Activated B cell treated with CpG ODN at 0.5 μM for 24 hours (primary cell): ENCODE data around the gene RORC. TPM values are rescaled to one million over a fixed set of nuclear protein-coding genes. Genes with fewer than 3 reads are reported as not detected.

Experiments
- ATAC-seq: fragments of 200-7000 bp; cut with Tn5 transposase; one replicate; pipeline ENCODE4 v1.10.0; 2021; ENCODE audit warnings: low read depth, mild to moderate bottlenecking, moderate library complexity
- CTCF ChIA-PET: fragments of 350-600 bp; sonication (Branson Sonifier 250); formaldehyde crosslinking; loops from one replicate; lab custom pipeline; 2021; ENCODE audit warnings: antibody characterized with exemption; lab: Charles Lee
- POLR2A ChIA-PET: fragments of 350-600 bp; sonication (Branson Sonifier 250); formaldehyde crosslinking; loops from one replicate; lab custom pipeline; 2021; ENCODE audit warnings: antibody characterized with exemption; lab: Charles Lee
- DNase-seq: peaks from one replicate; pipeline ENCODE4 v3.0.0; 2022
- H3K27ac Mint-ChIP-seq: one replicate; pipeline ENCODE4 v1.8.0; 2020; ENCODE audit warnings: mixed read lengths
- H3K27me3 Mint-ChIP-seq: one replicate; pipeline ENCODE4 v1.8.0; 2021; ENCODE audit warnings: mixed read lengths
- H3K36me3 Mint-ChIP-seq: one replicate; pipeline ENCODE4 v1.8.0; 2021; ENCODE audit warnings: low read depth, mixed read lengths
- H3K4me1 Mint-ChIP-seq: one replicate; pipeline ENCODE4 v1.8.0; 2021; ENCODE audit warnings: mixed read lengths
- H3K4me3 Mint-ChIP-seq: one replicate; pipeline ENCODE4 v1.8.0; 2020; ENCODE audit warnings: mild to moderate bottlenecking, mixed read lengths
- H3K9me3 Mint-ChIP-seq: one replicate; pipeline ENCODE4 v1.8.0; 2020; ENCODE audit warnings: mixed read lengths
- CTCF ChIP-seq: fragments of 200-600 bp; IDR thresholded peaks from one replicate; pipeline ENCODE4 v1.8.0; 2022; ENCODE audit warnings: antibody characterized with exemption, mild to moderate bottlenecking
- intact Hi-C: fragments of 100-400 bp; cut with micrococcal nuclease; formaldehyde crosslinking; loops from one replicate; pipeline ENCODE4 v1.15.1; 2024
- total RNA-seq: library from RNA; stranded (reverse); gene quantifications from 2 replicates; pipeline ENCODE4 v1.2.3, GENCODE V29; 2022

The RORC gene
- total RNA-seq, 1 donor from 2014 or later = 0.09 TPM

GRCh38 chr1:151817353-151817730, 14.3 kb downstream of the RORC start:
- ATAC-seq (no peak), DNase-seq (no peak)
- Mint-ChIP-seq H3K36me3 (no peaks in the 10 kb centered on the region), H3K27me3 (peaks cover 15% of the 10 kb centered on the region), H3K4me3 (no peak overlapping the region), H3K4me1 (peaks cover 4% of the 10 kb centered on the region), H3K9me3 (no peaks in the 10 kb centered on the region), H3K27ac (no peak overlapping the region)
- TF ChIP-seq CTCF = no peak
- CTCF ChIA-PET = interaction anchor here (0.6 kb wide), 1 partner anchor 907 kb away, joined by 5 read pairs; no protein-coding TSS in a partner anchor
- POLR2A ChIA-PET = no interaction called here
- intact Hi-C loops = no loop called here

GRCh38 chr1:151816548-151817352, 14.9 kb downstream of the RORC start:
- H3K27ac Mint-ChIP-seq = no peak overlapping the region
- peaks cover 15% of the 10 kb centered on the region for H3K27me3 Mint-ChIP-seq
- no peak overlapping the region for H3K4me3 Mint-ChIP-seq
- ChIA-PET POLR2A (no interaction called here), CTCF (no interaction called here)
- ATAC-seq = no peak
- H3K36me3 Mint-ChIP-seq = no peaks in the 10 kb centered on the region
- no peaks in the 10 kb centered on the region for H3K9me3 Mint-ChIP-seq
- intact Hi-C loops = no loop called here
- TF ChIP-seq CTCF = no peak
- DNase-seq = no peak
- peaks cover 4% of the 10 kb centered on the region for H3K4me1 Mint-ChIP-seq

DNA sequence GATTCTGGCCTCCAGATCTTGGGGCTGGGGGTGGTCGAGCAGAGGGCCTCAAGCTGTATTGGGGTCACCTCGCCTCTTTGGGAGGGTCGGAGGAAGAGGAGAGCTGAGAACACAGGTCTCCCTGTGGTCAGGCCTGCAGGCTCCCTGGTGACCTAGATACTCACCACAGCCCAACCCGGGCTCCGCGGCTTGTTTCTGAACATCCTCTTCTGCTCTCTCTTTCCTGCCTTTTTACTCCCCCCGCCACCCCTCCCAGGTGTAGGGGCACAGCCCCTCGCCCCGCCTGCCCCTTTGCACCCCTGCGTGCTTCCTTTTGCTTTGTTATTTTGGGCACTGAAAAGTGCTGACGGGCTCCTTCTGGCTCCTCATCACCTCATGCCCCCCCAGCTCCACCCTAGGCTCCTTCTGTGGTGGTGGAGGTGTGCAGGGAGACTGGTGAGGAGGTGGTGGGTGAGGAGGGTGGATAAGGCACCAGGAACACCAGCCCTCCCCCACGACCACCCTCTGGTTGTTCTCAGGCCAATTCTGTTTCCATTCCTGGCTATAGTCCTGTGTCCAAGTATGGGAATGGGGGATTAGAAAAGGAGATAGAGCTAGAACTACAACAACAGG, 15.8 kb downstream of the RORC start:
- POLR2A ChIA-PET = no interaction called here
- peaks cover 4% of the 10 kb centered on the region for H3K4me1 Mint-ChIP-seq
- no peaks in the 10 kb centered on the region for H3K36me3 Mint-ChIP-seq
- no peak overlapping the region for H3K4me3 Mint-ChIP-seq
- peaks cover 17% of the 10 kb centered on the region for H3K27me3 Mint-ChIP-seq
- no peak for ATAC-seq
- no peak overlapping the region for H3K27ac Mint-ChIP-seq
- intact Hi-C loops = no loop called here
- no peak for DNase-seq
- H3K9me3 Mint-ChIP-seq = no peaks in the 10 kb centered on the region
- CTCF ChIA-PET = no interaction called here
- TF ChIP-seq CTCF = no peak

DNA sequence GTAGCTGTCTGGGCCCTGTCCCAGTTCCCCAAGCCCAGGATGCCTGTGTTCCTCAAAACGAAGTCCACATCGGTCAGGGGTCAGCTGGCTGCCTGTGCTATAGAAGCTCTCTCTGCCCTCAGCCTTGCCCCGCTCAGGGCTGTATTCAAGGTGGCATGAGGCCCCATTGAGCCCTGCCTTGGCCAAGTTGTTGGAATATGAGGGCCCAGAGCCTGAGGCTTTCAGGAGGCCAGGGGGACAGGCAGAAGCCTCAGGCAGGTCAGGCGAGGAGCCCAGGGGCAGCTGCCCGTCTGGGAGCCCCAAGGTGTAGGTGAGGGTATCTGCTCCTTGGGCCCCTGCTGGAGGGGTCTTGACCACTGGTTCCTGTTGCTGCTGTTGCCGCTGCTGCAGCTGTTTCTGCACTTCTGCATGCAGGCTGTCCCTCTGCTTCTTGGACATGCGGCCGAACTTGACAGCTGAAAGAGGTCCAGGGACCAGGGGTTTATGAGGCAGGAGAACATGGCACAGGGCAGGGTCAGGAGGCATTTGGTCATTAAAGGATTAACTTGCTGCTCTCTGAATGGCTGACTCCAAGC, 16.5 kb downstream of the RORC start:
- no peaks in the 10 kb centered on the region for H3K9me3 Mint-ChIP-seq
- ATAC-seq (no peak), DNase-seq (no peak)
- H3K4me1 Mint-ChIP-seq = peaks cover 4% of the 10 kb centered on the region
- CTCF ChIA-PET = no interaction called here
- intact Hi-C loops = no loop called here
- POLR2A ChIA-PET = interaction anchor here (0.6 kb wide), 1 partner anchor 27 kb away, joined by 3 read pairs; no protein-coding TSS in a partner anchor
- TF ChIP-seq CTCF = no peak
- no peak overlapping the region for H3K4me3 Mint-ChIP-seq
- H3K27me3 Mint-ChIP-seq = peaks cover 17% of the 10 kb centered on the region
- H3K36me3 Mint-ChIP-seq = no peaks in the 10 kb centered on the region
- no peak overlapping the region for H3K27ac Mint-ChIP-seq

- intact Hi-C loops = no loop called here
- peaks cover 4% of the 10 kb centered on the region for H3K4me1 Mint-ChIP-seq
- TF ChIP-seq CTCF = no peak
- ATAC-seq (no peak), DNase-seq (no peak)
- no peaks in the 10 kb centered on the region for H3K36me3 Mint-ChIP-seq
- ChIA-PET POLR2A (interaction anchor here (0.6 kb wide), 1 partner anchor 27 kb away, joined by 3 read pairs; no protein-coding TSS in a partner anchor), CTCF (no interaction called here)
- H3K9me3 Mint-ChIP-seq = no peaks in the 10 kb centered on the region
- H3K27ac Mint-ChIP-seq = no peak overlapping the region
- peaks cover 13% of the 10 kb centered on the region for H3K27me3 Mint-ChIP-seq
- H3K4me3 Mint-ChIP-seq = no peak overlapping the region
These were observed 17.2 kb downstream of the RORC start for GRCh38 chr1:151814426-151814825.
